Activated CD8-positive, alpha-beta T cell treated with anti-CD3 and anti-CD28 coated beads for 36 hours (primary cell): Measurements from ENCODE around the gene TNS3. TPM values are rescaled to one million over a fixed set of nuclear protein-coding genes. Genes with fewer than 3 reads are reported as not detected.
"Not testable (repeated sequence)": the region's sequence is repeated elsewhere in the genome, so short reads cannot be mapped to it uniquely, and the experiment has no call there.

Source experiments
- ATAC-seq: fragments of 200-7000 bp; cut with Tn5 transposase; one replicate; pipeline ENCODE4 v1.10.0; 2021; ENCODE audit warnings: mild to moderate bottlenecking, moderate library complexity
- CTCF ChIA-PET: fragments of 350-600 bp; sonication (Branson Sonifier 250); formaldehyde crosslinking; loops from one replicate; lab custom pipeline; 2021; ENCODE audit warnings: antibody characterized with exemption; lab: Charles Lee
- POLR2A ChIA-PET: fragments of 350-600 bp; sonication (Branson Sonifier 250); formaldehyde crosslinking; loops from one replicate; lab custom pipeline; 2021; ENCODE audit warnings: antibody characterized with exemption; lab: Charles Lee
- DNase-seq: peaks from one replicate; pipeline ENCODE4 v3.0.0-alpha.2; 2020
- H3K27ac Mint-ChIP-seq: one replicate; pipeline ENCODE4 v1.8.0; 2021; ENCODE audit warnings: mild to moderate bottlenecking, mixed read lengths
- H3K27me3 Mint-ChIP-seq: one replicate; pipeline ENCODE4 v1.8.0; 2021; ENCODE audit warnings: mixed read lengths
- H3K36me3 Mint-ChIP-seq: one replicate; pipeline ENCODE4 v1.8.0; 2021; ENCODE audit warnings: low read depth, mixed read lengths
- H3K4me1 Mint-ChIP-seq: one replicate; pipeline ENCODE4 v1.8.0; 2021; ENCODE audit warnings: low read depth, mixed read lengths
- H3K4me3 Mint-ChIP-seq: one replicate; pipeline ENCODE4 v1.8.0; 2021; ENCODE audit warnings: mild to moderate bottlenecking, moderate library complexity, mixed read lengths
- H3K9me3 Mint-ChIP-seq: one replicate; pipeline ENCODE4 v1.8.0; 2021; ENCODE audit warnings: mixed read lengths
- intact Hi-C: fragments of 100-400 bp; cut with micrococcal nuclease; formaldehyde crosslinking; loops from one replicate; pipeline ENCODE4 v1.10.0; 2022
- total RNA-seq, 2 experiments: library from RNA; stranded (reverse); gene quantifications; one replicate each; pipeline ENCODE4 v1.2.3, GENCODE V29; 2021
- TF ChIP-seq, protein P1 (sequence below): fragments of 200-600 bp; IDR thresholded peaks from one replicate; pipeline ENCODE4 v1.8.0; 2022; ENCODE audit warnings: antibody characterized with exemption, mild to moderate bottlenecking

TNS3 gene
- total RNA-seq, 2 experiments from 2014 or later, result 0.04 to 0.16 TPM

- CTCF ChIA-PET, result interaction anchor here (4.4 kb wide), 1 partner anchor 557 kb away, joined by 26 read pairs; no protein-coding TSS in a partner anchor
- POLR2A ChIA-PET, result no interaction called here
- H3K4me1 Mint-ChIP-seq, result no peaks in the 10 kb centered on the region
- peaks cover 2% of the 10 kb centered on the region for H3K9me3 Mint-ChIP-seq
- ATAC-seq, result no peak
- no peak overlapping the region for H3K4me3 Mint-ChIP-seq
- no peaks in the 10 kb centered on the region for H3K36me3 Mint-ChIP-seq
- intact Hi-C loops, result loop anchor here (10.0 kb wide), 1 partner anchor 172 kb away; no protein-coding TSS in a partner anchor
- no peak overlapping the region for H3K27ac Mint-ChIP-seq
- peaks cover 7% of the 10 kb centered on the region for H3K27me3 Mint-ChIP-seq
- TF ChIP-seq, protein P1, sequence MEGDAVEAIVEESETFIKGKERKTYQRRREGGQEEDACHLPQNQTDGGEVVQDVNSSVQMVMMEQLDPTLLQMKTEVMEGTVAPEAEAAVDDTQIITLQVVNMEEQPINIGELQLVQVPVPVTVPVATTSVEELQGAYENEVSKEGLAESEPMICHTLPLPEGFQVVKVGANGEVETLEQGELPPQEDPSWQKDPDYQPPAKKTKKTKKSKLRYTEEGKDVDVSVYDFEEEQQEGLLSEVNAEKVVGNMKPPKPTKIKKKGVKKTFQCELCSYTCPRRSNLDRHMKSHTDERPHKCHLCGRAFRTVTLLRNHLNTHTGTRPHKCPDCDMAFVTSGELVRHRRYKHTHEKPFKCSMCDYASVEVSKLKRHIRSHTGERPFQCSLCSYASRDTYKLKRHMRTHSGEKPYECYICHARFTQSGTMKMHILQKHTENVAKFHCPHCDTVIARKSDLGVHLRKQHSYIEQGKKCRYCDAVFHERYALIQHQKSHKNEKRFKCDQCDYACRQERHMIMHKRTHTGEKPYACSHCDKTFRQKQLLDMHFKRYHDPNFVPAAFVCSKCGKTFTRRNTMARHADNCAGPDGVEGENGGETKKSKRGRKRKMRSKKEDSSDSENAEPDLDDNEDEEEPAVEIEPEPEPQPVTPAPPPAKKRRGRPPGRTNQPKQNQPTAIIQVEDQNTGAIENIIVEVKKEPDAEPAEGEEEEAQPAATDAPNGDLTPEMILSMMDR, result no peak
- DNase-seq, result no peak
These were observed 319.0 kb downstream of the TNS3 start for GRCh38 chr7:47262881-47263280.

DNA sequence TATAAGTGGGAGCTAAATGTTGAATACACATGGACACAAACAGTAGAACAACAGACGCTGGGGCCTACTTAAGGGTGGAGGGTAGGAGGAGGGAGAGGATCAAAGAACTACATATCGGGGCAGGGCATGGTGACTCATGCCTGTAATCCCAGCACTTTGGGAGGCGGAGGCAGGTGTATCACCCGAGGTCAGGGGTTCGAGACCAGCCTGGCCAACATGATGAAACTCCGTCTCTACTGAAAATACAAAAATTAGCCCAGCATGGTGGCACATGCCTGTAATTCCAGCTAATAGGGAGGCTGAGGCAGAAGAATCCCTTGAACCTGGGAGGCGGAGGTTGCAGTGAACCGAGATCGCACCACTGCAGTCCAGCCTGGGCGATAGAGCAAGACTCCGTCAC is 319.8 kb downstream of the TNS3 start:
- H3K27ac Mint-ChIP-seq, POLR2A ChIA-PET, H3K4me3 Mint-ChIP-seq, H3K4me1 Mint-ChIP-seq, CTCF ChIA-PET, ATAC-seq, H3K9me3 Mint-ChIP-seq, DNase-seq, H3K27me3 Mint-ChIP-seq, H3K36me3 Mint-ChIP-seq: not testable (repeated sequence)
- intact Hi-C loops, result loop anchor here (10.0 kb wide), 1 partner anchor 173 kb away; no protein-coding TSS in a partner anchor

DNA sequence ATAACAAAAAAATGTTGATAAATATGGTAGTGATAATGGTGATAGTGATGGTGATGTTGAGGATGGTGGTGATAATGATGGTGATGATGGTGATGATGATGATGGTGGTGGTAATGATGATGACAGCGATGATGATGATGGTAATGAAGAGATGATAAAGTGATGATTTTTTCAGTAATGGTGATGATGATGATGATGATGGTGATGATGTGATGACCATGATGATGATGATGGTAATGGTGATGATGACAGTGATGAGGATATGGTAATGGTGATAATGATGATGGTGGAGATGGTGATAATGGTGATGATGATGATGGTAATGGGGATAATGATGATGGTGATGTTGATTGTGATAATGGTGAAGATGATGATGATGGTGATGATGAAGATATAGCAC is 321.6 kb downstream of the TNS3 start:
- Mint-ChIP-seq H3K4me1 (no peaks in the 10 kb centered on the region), H3K9me3 (no peaks in the 10 kb centered on the region), H3K36me3 (no peaks in the 10 kb centered on the region), H3K4me3 (no peak overlapping the region), H3K27me3 (peaks cover 22% of the 10 kb centered on the region), H3K27ac (no peak overlapping the region)
- ATAC-seq (no peak), DNase-seq (no peak)
- TF ChIP-seq, protein P1, result no peak
- ChIA-PET CTCF (no interaction called here), POLR2A (no interaction called here)
- intact Hi-C loops, result loop anchor here (10.0 kb wide), 1 partner anchor 175 kb away; no protein-coding TSS in a partner anchor

DNA sequence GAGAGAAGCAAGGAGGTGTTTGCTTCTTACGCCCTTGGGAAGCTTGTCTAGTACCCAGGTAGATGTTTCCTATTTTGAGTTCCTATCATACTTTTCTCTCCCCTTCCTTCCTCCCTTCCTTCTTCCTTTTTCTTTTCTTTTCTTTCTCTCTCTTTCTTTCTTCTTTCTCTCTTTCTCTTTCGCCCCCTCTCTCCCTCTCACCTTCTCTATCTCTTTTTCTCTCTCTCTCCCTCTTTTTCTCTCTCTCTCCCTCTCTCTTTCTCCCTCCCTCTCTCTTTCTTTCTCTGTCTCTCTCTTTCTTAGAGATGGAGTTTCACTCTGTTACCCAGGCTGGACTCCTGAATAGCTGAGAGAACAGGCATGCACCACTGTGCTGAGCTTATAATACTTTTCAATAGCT is 322.2 kb downstream of the TNS3 start:
- Mint-ChIP-seq H3K27ac (no peak overlapping the region), H3K9me3 (no peaks in the 10 kb centered on the region), H3K27me3 (peaks cover 23% of the 10 kb centered on the region), H3K4me3 (no peak overlapping the region), H3K4me1 (peaks cover 1% of the 10 kb centered on the region), H3K36me3 (no peaks in the 10 kb centered on the region)
- intact Hi-C loops, result loop anchor here (10.0 kb wide), 1 partner anchor 175 kb away; no protein-coding TSS in a partner anchor
- ChIA-PET POLR2A (no interaction called here), CTCF (no interaction called here)
- no peak for DNase-seq
- TF ChIP-seq, protein P1, result no peak
- no peak for ATAC-seq

- TF ChIP-seq, protein P1, result no peak
- H3K9me3 Mint-ChIP-seq, result no peaks in the 10 kb centered on the region
- H3K27me3 Mint-ChIP-seq, result peaks cover 27% of the 10 kb centered on the region
- no peaks in the 10 kb centered on the region for H3K36me3 Mint-ChIP-seq
- H3K4me3 Mint-ChIP-seq, result no peak overlapping the region
- ChIA-PET POLR2A (no interaction called here), CTCF (no interaction called here)
- no peak for ATAC-seq
- peaks cover 3% of the 10 kb centered on the region for H3K4me1 Mint-ChIP-seq
- intact Hi-C loops, result no loop called here
- no peak for DNase-seq
- no peak overlapping the region for H3K27ac Mint-ChIP-seq
These were observed 323.1 kb downstream of the TNS3 start for GRCh38 chr7:47258798-47259197.
